PFSK-1 (cell line): ENCODE results near the gene ABCC6.

Source experiments
- FOXP2 ChIP-seq: optimal IDR thresholded peaks from 2 replicates; pipeline ENCODE3; 2011; ENCODE audit warnings: borderline replicate concordance, control low read depth, inconsistent platforms; ENCODE audit not compliant: insufficient read depth; ENCODE audit errors: extremely low read length, extremely low read depth
- POLR2AphosphoS5 ChIP-seq: IDR thresholded peaks from 2 replicates; pipeline ENCODE4 v1.6.1; 2012; ENCODE audit warnings: low read depth, mild to moderate bottlenecking, control low read depth, low read length, moderate library complexity
- SIN3A ChIP-seq: IDR thresholded peaks from 2 replicates; pipeline ENCODE4 v1.6.1; 2012; ENCODE audit warnings: mild to moderate bottlenecking, low read length, moderate library complexity, borderline replicate concordance; ENCODE audit not compliant: insufficient read depth
- TAF1 ChIP-seq: IDR thresholded peaks from 2 replicates; pipeline ENCODE4 v1.6.1; 2012; ENCODE audit warnings: low read length, control low read depth, borderline replicate concordance; ENCODE audit not compliant: insufficient read depth

DNA sequence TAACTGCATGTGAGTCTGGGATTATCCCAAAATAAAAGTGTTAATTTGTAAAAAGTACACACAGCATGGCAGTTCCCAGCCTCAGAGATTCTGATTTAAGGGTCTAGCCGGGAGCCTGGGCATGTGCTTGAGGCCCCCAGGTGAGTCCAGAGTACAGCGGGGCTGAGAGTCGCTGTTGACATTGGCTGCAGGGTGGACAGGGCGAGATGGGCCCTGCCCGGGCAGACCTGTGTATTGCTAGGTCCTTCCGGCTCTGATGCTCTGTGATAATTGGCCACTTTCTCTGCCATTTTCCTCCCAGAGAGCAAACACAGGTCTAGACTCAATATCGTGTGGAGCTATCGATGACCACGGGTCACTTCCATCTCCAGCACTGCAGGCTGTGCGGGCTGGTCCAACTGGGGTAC is 73.6 kb downstream of the ABCC6 start:
- TF ChIP-seq POLR2AphosphoS5 (no peak), TAF1 (no peak), FOXP2 (no peak), SIN3A (no peak)
